HepG2 (cell line): ENCODE results near the gene DGKB.

Experiments
- FOXJ3 ChIP-seq: sonication (generic); formaldehyde crosslinking; IDR thresholded peaks from 2 replicates; pipeline ENCODE4 v1.4.0; 2020; ENCODE audit warnings: missing genetic modification reagents, mild to moderate bottlenecking, borderline replicate concordance
- POLR2AphosphoS5 ChIP-seq: IDR thresholded peaks from 2 replicates; pipeline ENCODE4 v1.6.1; 2012; ENCODE audit warnings: low read depth, low read length
- SRY ChIP-seq: sonication (generic); formaldehyde crosslinking; IDR thresholded peaks from 2 replicates; pipeline ENCODE4 v1.8.0; 2022; ENCODE audit warnings: mild to moderate bottlenecking, missing genetic modification reagents
- TARDBP ChIP-seq: sonication (generic); formaldehyde crosslinking; IDR thresholded peaks from 2 replicates; pipeline ENCODE4 v1.8.0; 2022; ENCODE audit warnings: mild to moderate bottlenecking, missing genetic modification reagents
- ZBTB7A ChIP-seq: sonication (generic); formaldehyde crosslinking; IDR thresholded peaks from 2 replicates; pipeline ENCODE4 v1.8.0; 2022; ENCODE audit warnings: mild to moderate bottlenecking, missing genetic modification reagents
- ZFP90 ChIP-seq: sonication (generic); formaldehyde crosslinking; IDR thresholded peaks from 2 replicates; pipeline ENCODE4 v1.8.0; 2022; ENCODE audit warnings: missing genetic modification reagents, mild to moderate bottlenecking, inconsistent platforms, borderline replicate concordance
- TF ChIP-seq, protein P1 (sequence below): IDR thresholded peaks from 2 replicates; pipeline ENCODE4 v1.6.1; 2016; ENCODE audit warnings: missing compliant biosample characterization, missing genetic modification reagents, borderline replicate concordance
- TF ChIP-seq, protein P2 (sequence below), 2 experiments: fragments of 450-650 bp in 1 of 2; sonication (generic) in 1 of 2; formaldehyde crosslinking in 1 of 2; IDR thresholded peaks; 2 replicates each; pipeline versions ENCODE4 v1.6.1 to v1.8.0; 2016 to 2022; ENCODE audit warnings: antibody characterized with exemption in 1 of 2, mild to moderate bottlenecking in 1 of 2, missing genetic modification reagents in 1 of 2
- TF ChIP-seq, protein P3 (sequence below): IDR thresholded peaks from 2 replicates; pipeline ENCODE4 v1.6.1; 2016; ENCODE audit warnings: low read depth, control low read depth
- TF ChIP-seq, protein P4 (sequence below): sonication (generic); formaldehyde crosslinking; IDR thresholded peaks from 2 replicates; pipeline ENCODE4 v1.5.0; 2020; ENCODE audit warnings: mild to moderate bottlenecking, missing genetic modification reagents, moderate library complexity
- TF ChIP-seq, protein P5 (sequence below): sonication (generic); formaldehyde crosslinking; IDR thresholded peaks from 2 replicates; pipeline ENCODE4 v1.9.0; 2021; ENCODE audit warnings: missing genetic modification reagents, borderline replicate concordance

DNA sequence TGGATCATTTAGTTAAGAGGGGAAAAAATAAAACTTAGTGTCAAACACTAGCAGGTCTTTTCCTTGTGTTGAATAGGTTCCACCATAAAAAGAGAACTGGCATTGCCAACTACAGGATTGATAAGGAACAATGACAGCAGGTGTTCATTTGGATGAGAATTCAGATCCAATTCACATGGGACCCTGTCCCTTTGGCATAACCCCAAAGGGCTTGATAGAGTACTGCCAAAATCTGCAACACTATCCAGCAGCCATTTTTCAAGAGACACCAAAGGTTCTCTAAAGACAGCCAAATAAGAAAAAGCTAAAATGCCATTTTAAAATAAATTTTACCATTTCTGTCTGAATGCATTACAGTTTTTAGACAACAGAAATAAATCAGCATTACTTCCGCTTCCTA is 422.3 kb downstream of the DGKB start:
- TF ChIP-seq, protein P1, sequence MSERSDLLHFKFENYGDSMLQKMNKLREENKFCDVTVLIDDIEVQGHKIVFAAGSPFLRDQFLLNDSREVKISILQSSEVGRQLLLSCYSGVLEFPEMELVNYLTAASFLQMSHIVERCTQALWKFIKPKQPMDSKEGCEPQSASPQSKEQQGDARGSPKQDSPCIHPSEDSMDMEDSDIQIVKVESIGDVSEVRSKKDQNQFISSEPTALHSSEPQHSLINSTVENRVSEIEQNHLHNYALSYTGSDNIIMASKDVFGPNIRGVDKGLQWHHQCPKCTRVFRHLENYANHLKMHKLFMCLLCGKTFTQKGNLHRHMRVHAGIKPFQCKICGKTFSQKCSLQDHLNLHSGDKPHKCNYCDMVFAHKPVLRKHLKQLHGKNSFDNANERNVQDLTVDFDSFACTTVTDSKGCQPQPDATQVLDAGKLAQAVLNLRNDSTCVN (CRISPR knock-in tag) = no peak
- TF ChIP-seq FOXJ3 (CRISPR knock-in tag) = no peak
- no peak for TF ChIP-seq ZFP90 (CRISPR knock-in tag)
- TF ChIP-seq ZBTB7A = no peak
- TF ChIP-seq SRY (CRISPR knock-in tag) = no peak
- TF ChIP-seq, protein P2, sequence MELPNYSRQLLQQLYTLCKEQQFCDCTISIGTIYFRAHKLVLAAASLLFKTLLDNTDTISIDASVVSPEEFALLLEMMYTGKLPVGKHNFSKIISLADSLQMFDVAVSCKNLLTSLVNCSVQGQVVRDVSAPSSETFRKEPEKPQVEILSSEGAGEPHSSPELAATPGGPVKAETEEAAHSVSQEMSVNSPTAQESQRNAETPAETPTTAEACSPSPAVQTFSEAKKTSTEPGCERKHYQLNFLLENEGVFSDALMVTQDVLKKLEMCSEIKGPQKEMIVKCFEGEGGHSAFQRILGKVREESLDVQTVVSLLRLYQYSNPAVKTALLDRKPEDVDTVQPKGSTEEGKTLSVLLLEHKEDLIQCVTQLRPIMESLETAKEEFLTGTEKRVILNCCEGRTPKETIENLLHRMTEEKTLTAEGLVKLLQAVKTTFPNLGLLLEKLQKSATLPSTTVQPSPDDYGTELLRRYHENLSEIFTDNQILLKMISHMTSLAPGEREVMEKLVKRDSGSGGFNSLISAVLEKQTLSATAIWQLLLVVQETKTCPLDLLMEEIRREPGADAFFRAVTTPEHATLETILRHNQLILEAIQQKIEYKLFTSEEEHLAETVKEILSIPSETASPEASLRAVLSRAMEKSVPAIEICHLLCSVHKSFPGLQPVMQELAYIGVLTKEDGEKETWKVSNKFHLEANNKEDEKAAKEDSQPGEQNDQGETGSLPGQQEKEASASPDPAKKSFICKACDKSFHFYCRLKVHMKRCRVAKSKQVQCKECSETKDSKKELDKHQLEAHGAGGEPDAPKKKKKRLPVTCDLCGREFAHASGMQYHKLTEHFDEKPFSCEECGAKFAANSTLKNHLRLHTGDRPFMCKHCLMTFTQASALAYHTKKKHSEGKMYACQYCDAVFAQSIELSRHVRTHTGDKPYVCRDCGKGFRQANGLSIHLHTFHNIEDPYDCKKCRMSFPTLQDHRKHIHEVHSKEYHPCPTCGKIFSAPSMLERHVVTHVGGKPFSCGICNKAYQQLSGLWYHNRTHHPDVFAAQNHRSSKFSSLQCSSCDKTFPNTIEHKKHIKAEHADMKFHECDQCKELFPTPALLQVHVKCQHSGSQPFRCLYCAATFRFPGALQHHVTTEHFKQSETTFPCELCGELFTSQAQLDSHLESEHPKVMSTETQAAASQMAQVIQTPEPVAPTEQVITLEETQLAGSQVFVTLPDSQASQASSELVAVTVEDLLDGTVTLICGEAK (IDR thresholded peaks at IDR 0.05) = no peak
- TF ChIP-seq, protein P2 (CRISPR knock-in tag; IDR thresholded peaks at IDR 0.05) = no peak
- TF ChIP-seq, protein P3, sequence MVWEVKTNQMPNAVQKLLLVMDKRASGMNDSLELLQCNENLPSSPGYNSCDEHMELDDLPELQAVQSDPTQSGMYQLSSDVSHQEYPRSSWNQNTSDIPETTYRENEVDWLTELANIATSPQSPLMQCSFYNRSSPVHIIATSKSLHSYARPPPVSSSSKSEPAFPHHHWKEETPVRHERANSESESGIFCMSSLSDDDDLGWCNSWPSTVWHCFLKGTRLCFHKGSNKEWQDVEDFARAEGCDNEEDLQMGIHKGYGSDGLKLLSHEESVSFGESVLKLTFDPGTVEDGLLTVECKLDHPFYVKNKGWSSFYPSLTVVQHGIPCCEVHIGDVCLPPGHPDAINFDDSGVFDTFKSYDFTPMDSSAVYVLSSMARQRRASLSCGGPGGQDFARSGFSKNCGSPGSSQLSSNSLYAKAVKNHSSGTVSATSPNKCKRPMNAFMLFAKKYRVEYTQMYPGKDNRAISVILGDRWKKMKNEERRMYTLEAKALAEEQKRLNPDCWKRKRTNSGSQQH = no peak
- no peak for TF ChIP-seq POLR2AphosphoS5
- no peak for TF ChIP-seq TARDBP (CRISPR knock-in tag)
- TF ChIP-seq, protein P4, sequence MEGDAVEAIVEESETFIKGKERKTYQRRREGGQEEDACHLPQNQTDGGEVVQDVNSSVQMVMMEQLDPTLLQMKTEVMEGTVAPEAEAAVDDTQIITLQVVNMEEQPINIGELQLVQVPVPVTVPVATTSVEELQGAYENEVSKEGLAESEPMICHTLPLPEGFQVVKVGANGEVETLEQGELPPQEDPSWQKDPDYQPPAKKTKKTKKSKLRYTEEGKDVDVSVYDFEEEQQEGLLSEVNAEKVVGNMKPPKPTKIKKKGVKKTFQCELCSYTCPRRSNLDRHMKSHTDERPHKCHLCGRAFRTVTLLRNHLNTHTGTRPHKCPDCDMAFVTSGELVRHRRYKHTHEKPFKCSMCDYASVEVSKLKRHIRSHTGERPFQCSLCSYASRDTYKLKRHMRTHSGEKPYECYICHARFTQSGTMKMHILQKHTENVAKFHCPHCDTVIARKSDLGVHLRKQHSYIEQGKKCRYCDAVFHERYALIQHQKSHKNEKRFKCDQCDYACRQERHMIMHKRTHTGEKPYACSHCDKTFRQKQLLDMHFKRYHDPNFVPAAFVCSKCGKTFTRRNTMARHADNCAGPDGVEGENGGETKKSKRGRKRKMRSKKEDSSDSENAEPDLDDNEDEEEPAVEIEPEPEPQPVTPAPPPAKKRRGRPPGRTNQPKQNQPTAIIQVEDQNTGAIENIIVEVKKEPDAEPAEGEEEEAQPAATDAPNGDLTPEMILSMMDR (CRISPR knock-in tag) = no peak
- TF ChIP-seq, protein P5, sequence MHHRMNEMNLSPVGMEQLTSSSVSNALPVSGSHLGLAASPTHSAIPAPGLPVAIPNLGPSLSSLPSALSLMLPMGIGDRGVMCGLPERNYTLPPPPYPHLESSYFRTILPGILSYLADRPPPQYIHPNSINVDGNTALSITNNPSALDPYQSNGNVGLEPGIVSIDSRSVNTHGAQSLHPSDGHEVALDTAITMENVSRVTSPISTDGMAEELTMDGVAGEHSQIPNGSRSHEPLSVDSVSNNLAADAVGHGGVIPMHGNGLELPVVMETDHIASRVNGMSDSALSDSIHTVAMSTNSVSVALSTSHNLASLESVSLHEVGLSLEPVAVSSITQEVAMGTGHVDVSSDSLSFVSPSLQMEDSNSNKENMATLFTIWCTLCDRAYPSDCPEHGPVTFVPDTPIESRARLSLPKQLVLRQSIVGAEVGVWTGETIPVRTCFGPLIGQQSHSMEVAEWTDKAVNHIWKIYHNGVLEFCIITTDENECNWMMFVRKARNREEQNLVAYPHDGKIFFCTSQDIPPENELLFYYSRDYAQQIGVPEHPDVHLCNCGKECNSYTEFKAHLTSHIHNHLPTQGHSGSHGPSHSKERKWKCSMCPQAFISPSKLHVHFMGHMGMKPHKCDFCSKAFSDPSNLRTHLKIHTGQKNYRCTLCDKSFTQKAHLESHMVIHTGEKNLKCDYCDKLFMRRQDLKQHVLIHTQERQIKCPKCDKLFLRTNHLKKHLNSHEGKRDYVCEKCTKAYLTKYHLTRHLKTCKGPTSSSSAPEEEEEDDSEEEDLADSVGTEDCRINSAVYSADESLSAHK (CRISPR knock-in tag) = no peak
